SK-N-SH (cell line): Measurements from ENCODE around the gene ATXN2. TPM values are rescaled to one million over a fixed set of nuclear protein-coding genes. Genes with fewer than 3 reads are reported as not detected.

ENCODE experiments used
- CTCF ChIA-PET: fragments of 300-600, 350-600 bp; formaldehyde crosslinking; extraction: SDS; loops from one replicate; lab custom pipeline; 2021; lab: Yijun Ruan, JAX
- POLR2A ChIA-PET: fragments of 350-600 bp; sonication (Branson Sonifier 250); formaldehyde crosslinking; extraction: SDS; loops from one replicate; lab custom pipeline; 2020; ENCODE audit warnings: antibody characterized with exemption, inconsistent platforms; lab: Yijun Ruan, JAX
- DNase-seq: peaks from one replicate; pipeline ENCODE4 v3.0.0; 2012
- H2AFZ ChIP-seq: fragments of 200-600 bp; sonication (generic); 2 replicates; pipeline ENCODE4 v1.8.1; 2016; ENCODE audit warnings: antibody characterized with exemption, mild to moderate bottlenecking, low read depth
- H3F3A ChIP-seq: fragments of 200-600 bp; sonication (generic); replicated peaks from 2 replicates; pipeline ENCODE3; 2016; ENCODE audit warnings: antibody characterized with exemption, mild to moderate bottlenecking; ENCODE audit not compliant: insufficient read depth
- H3K27ac ChIP-seq, 2 experiments: fragments of 200-500 bp in 1 of 2; fragments of 200-600 bp in 1 of 2; sonication (Bioruptor generic) in 1 of 2; sonication (generic), shearing (Covaris generic) in 1 of 2; 2 replicates each; pipeline versions ENCODE4 v1.5.1 to v1.6.1; 2014 to 2016; ENCODE audit warnings: low read depth in 2 of 2, inconsistent platforms in 1 of 2, low read length in 1 of 2, mild to moderate bottlenecking in 1 of 2, mixed read lengths in 1 of 2
- H3K27me3 ChIP-seq: fragments of 200-600 bp; sonication (generic), shearing (Covaris generic); 2 replicates; pipeline ENCODE4 v1.6.1; 2016; ENCODE audit warnings: mixed run types; ENCODE audit not compliant: insufficient read depth
- H3K36me3 ChIP-seq, 2 experiments: fragments of 200-500 bp in 1 of 2; fragments of 200-600 bp in 1 of 2; sonication (Bioruptor generic) in 1 of 2; sonication (generic) in 1 of 2; replicated peaks in 1 of 2; 2 replicates each; pipeline versions ENCODE3 to v1.5.1; 2014 to 2016; ENCODE audit warnings: low read length in 1 of 2, mild to moderate bottlenecking in 1 of 2; ENCODE audit not compliant: insufficient read depth in 2 of 2, control insufficient read depth in 1 of 2
- H3K4me1 ChIP-seq, 2 experiments: fragments of 200-500 bp in 1 of 2; fragments of 200-600 bp in 1 of 2; sonication (Bioruptor generic) in 1 of 2; sonication (generic), shearing (Covaris generic) in 1 of 2; 2 replicates each; pipeline versions ENCODE4 v1.5.1 to v1.6.1; 2014 to 2016; ENCODE audit warnings: low read depth in 1 of 2, low read length in 1 of 2, mixed run types in 1 of 2; ENCODE audit not compliant: insufficient read depth in 2 of 2, control insufficient read depth in 1 of 2
- H3K4me2 ChIP-seq: fragments of 200-600 bp; sonication (generic), shearing (Covaris generic); 2 replicates; pipeline ENCODE4 v1.6.1; 2017; ENCODE audit warnings: mixed run types
- H3K4me3 ChIP-seq, 2 experiments: fragments of 200-500 bp in 1 of 2; fragments of 200-600 bp in 1 of 2; sonication (Bioruptor generic) in 1 of 2; sonication (generic), shearing (Covaris generic) in 1 of 2; 2 replicates each; pipeline versions ENCODE4 v1.5.1 to v1.8.1; 2014 to 2016; ENCODE audit warnings: low read depth in 2 of 2, inconsistent platforms in 1 of 2, low read length in 1 of 2, mild to moderate bottlenecking in 1 of 2, mixed read lengths in 1 of 2, moderate library complexity in 1 of 2
- H3K79me2 ChIP-seq: fragments of 200-600 bp; sonication (generic); 2 replicates; pipeline ENCODE4 v1.8.1; 2017; ENCODE audit warnings: mild to moderate bottlenecking; ENCODE audit not compliant: insufficient read depth
- H3K9ac ChIP-seq: fragments of 200-600 bp; sonication (generic); 2 replicates; pipeline ENCODE4 v1.6.1; 2017; ENCODE audit warnings: mixed run types
- H3K9me2 ChIP-seq: fragments of 200-600 bp; sonication (generic); 2 replicates; pipeline ENCODE4 v1.6.1; 2017; ENCODE audit warnings: mixed run types
- H3K9me3 ChIP-seq: fragments of 200-600 bp; sonication (generic); 2 replicates; pipeline ENCODE4 v1.6.1; 2017; ENCODE audit warnings: mixed run types, mild to moderate bottlenecking, moderate library complexity
- H4K20me1 ChIP-seq: fragments of 200-600 bp; sonication (generic); 2 replicates; pipeline ENCODE4 v1.6.1; 2017; ENCODE audit warnings: mild to moderate bottlenecking, mixed run types; ENCODE audit not compliant: insufficient read depth
- CHD2 ChIP-seq: fragments of 150-350 bp; IDR thresholded peaks from 2 replicates; pipeline ENCODE4 v1.6.1; 2018; ENCODE audit warnings: low read length; ENCODE audit not compliant: partially characterized antibody
- EP300 ChIP-seq, 2 experiments: IDR thresholded peaks; 2 replicates each; pipeline versions ENCODE4 v1.4.0 to v1.6.1; 2012; ENCODE audit warnings: borderline replicate concordance in 1 of 2, low read depth in 1 of 2, low read length in 1 of 2
- EZH2phosphoT487 ChIP-seq: fragments of 200-600 bp; sonication (generic); IDR thresholded peaks from 2 replicates; pipeline ENCODE4 v1.6.1; 2017; ENCODE audit warnings: low read depth, mixed run types, mild to moderate bottlenecking, antibody characterized with exemption, moderate library complexity, borderline replicate concordance
- FOXJ3 ChIP-seq: sonication (generic); formaldehyde crosslinking; IDR thresholded peaks from 2 replicates; pipeline ENCODE4 v1.5.1; 2020; ENCODE audit warnings: mild to moderate bottlenecking, missing genetic modification reagents
- GABPA ChIP-seq: IDR thresholded peaks from 2 replicates; pipeline ENCODE4 v1.4.0; 2012; ENCODE audit warnings: low read depth, mild to moderate bottlenecking
- GATA2 ChIP-seq: sonication (generic); formaldehyde crosslinking; IDR thresholded peaks from 2 replicates; pipeline ENCODE4 v1.5.0; 2020; ENCODE audit warnings: mild to moderate bottlenecking, missing genetic modification reagents
- MEF2A ChIP-seq: IDR thresholded peaks from 2 replicates; pipeline ENCODE4 v1.4.0; 2012; ENCODE audit warnings: low read depth, borderline replicate concordance
- NRF1 ChIP-seq: IDR thresholded peaks from 2 replicates; pipeline ENCODE4 v1.6.1; 2012; ENCODE audit warnings: low read depth, mild to moderate bottlenecking, low read length
- PBX3 ChIP-seq: IDR thresholded peaks from 2 replicates; pipeline ENCODE4; 2012
- RAD21 ChIP-seq: IDR thresholded peaks from 2 replicates; pipeline ENCODE4 v1.6.1; 2012; ENCODE audit warnings: mild to moderate bottlenecking, low read length
- SIN3A ChIP-seq: IDR thresholded peaks from 2 replicates; pipeline ENCODE4 v1.6.1; 2012; ENCODE audit warnings: low read depth, mild to moderate bottlenecking, low read length, moderate library complexity, borderline replicate concordance
- SMC3 ChIP-seq: IDR thresholded peaks from 2 replicates; pipeline ENCODE4 v1.6.1; 2012; ENCODE audit warnings: low read depth, low read length, improper control_type of control experiment
- YY1 ChIP-seq: IDR thresholded peaks from 2 replicates; pipeline ENCODE4 v1.4.0; 2012; ENCODE audit warnings: low read depth, mild to moderate bottlenecking
- WGBS: methylation state at CpG from one replicate; pipeline ENCODE4 v1.1.6; 2017; ENCODE audit warnings: low lambda C conversion rate; 5-methylcytosine and 5-hydroxymethylcytosine counted together
- polyA plus RNA-seq, 3 experiments: library from polyadenylated mRNA; depleted of rRNA; stranded (reverse); fragments of >200 nt; gene quantifications; 2 replicates each; pipeline ENCODE4 v1.2.3, GENCODE V29; 2012
- TF ChIP-seq, protein P1 (sequence below): fragments of 150-350 bp; IDR thresholded peaks from 2 replicates; pipeline ENCODE4 v1.6.1; 2016; ENCODE audit warnings: mild to moderate bottlenecking, low read depth, low read length
- TF ChIP-seq, protein P2 (sequence below): IDR thresholded peaks from 2 replicates; pipeline ENCODE4 v1.6.1; 2012; ENCODE audit warnings: mild to moderate bottlenecking, low read depth, low read length, moderate library complexity
- TF ChIP-seq, protein P3 (sequence below): IDR thresholded peaks from 2 replicates; pipeline ENCODE4 v1.4.0; 2012; ENCODE audit warnings: low read depth, borderline replicate concordance

The ATXN2 gene
- polyA plus RNA-seq, 1 of the 3 experiments (the other 2 are of a cell fraction): 35.7 TPM

GRCh38 chr12:111580119-111580425 lies 19.0 kb downstream of the ATXN2 start:
- Histone ChIP-seq H3K4me3 (no peak overlapping the region), H3K9me3 (no peaks in the 10 kb centered on the region), H3K79me2 (peaks cover 100% of the 10 kb centered on the region), H3K36me3 (peaks cover 0 to 2% of the 10 kb centered on the region in 2 experiments), H3K4me2 (no peak overlapping the region), H3F3A (peaks cover 33% of the 10 kb centered on the region), H4K20me1 (peaks cover 99% of the 10 kb centered on the region), H3K9me2 (no peaks in the 10 kb centered on the region), H3K4me1 (peaks cover 0 to 5% of the 10 kb centered on the region in 2 experiments; a peak in 1 of 4 replicates), H3K9ac (no peak overlapping the region), H3K27me3 (no peaks in the 10 kb centered on the region), H3K27ac (no peak overlapping the region), H2AFZ (no peak overlapping the region)
- TF ChIP-seq SIN3A: no peak
- no peak for TF ChIP-seq GATA2
- no peak for TF ChIP-seq CHD2
- TF ChIP-seq NRF1: no peak
- no peak for TF ChIP-seq RAD21
- no peak for TF ChIP-seq SMC3
- TF ChIP-seq, protein P1, sequence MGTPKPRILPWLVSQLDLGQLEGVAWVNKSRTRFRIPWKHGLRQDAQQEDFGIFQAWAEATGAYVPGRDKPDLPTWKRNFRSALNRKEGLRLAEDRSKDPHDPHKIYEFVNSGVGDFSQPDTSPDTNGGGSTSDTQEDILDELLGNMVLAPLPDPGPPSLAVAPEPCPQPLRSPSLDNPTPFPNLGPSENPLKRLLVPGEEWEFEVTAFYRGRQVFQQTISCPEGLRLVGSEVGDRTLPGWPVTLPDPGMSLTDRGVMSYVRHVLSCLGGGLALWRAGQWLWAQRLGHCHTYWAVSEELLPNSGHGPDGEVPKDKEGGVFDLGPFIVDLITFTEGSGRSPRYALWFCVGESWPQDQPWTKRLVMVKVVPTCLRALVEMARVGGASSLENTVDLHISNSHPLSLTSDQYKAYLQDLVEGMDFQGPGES: no peak
- TF ChIP-seq MEF2A: no peak
- TF ChIP-seq PBX3: no peak
- no peak for TF ChIP-seq FOXJ3 (CRISPR knock-in tag)
- TF ChIP-seq, protein P2, sequence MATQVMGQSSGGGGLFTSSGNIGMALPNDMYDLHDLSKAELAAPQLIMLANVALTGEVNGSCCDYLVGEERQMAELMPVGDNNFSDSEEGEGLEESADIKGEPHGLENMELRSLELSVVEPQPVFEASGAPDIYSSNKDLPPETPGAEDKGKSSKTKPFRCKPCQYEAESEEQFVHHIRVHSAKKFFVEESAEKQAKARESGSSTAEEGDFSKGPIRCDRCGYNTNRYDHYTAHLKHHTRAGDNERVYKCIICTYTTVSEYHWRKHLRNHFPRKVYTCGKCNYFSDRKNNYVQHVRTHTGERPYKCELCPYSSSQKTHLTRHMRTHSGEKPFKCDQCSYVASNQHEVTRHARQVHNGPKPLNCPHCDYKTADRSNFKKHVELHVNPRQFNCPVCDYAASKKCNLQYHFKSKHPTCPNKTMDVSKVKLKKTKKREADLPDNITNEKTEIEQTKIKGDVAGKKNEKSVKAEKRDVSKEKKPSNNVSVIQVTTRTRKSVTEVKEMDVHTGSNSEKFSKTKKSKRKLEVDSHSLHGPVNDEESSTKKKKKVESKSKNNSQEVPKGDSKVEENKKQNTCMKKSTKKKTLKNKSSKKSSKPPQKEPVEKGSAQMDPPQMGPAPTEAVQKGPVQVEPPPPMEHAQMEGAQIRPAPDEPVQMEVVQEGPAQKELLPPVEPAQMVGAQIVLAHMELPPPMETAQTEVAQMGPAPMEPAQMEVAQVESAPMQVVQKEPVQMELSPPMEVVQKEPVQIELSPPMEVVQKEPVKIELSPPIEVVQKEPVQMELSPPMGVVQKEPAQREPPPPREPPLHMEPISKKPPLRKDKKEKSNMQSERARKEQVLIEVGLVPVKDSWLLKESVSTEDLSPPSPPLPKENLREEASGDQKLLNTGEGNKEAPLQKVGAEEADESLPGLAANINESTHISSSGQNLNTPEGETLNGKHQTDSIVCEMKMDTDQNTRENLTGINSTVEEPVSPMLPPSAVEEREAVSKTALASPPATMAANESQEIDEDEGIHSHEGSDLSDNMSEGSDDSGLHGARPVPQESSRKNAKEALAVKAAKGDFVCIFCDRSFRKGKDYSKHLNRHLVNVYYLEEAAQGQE: no peak
- TF ChIP-seq EP300 (IDR thresholded peaks at IDR 0.05; ENCODE audit: borderline replicate concordance in 1 of 2, low read depth in 1 of 2, low read length in 1 of 2): no peak
- TF ChIP-seq YY1: no peak
- no peak for TF ChIP-seq GABPA
- TF ChIP-seq, protein P3, sequence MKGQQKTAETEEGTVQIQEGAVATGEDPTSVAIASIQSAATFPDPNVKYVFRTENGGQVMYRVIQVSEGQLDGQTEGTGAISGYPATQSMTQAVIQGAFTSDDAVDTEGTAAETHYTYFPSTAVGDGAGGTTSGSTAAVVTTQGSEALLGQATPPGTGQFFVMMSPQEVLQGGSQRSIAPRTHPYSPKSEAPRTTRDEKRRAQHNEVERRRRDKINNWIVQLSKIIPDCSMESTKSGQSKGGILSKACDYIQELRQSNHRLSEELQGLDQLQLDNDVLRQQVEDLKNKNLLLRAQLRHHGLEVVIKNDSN: no peak
- TF ChIP-seq EZH2phosphoT487: no peak
- DNase-seq: no peak
- WGBS: 95% methylated on average over 3 of the region's 3 CpGs
- ChIA-PET CTCF (no interaction called here), POLR2A (no interaction called here)
